ENCODE results near the gene SCUBE1. TPM values are rescaled to one million over a fixed set of nuclear protein-coding genes. Genes with fewer than 3 reads are reported as not detected.

SCUBE1 gene
- total and polyA plus RNA-seq, 4 donors = 1.6 to 7.9 (median 5.0) TPM

GRCh38 chr22:43166132-43166930 is 176.8 kb downstream of the SCUBE1 start:
- Histone ChIP-seq H3K27me3 (ENCODE audit: control insufficient read depth in 3 of 3, insufficient read depth in 3 of 3, low read length in 2 of 3) (no peaks in the 10 kb centered on the region), H3K36me3 (ENCODE audit: control insufficient read depth in 4 of 4, insufficient read depth in 4 of 4, low read length in 4 of 4) (peaks cover 0 to 48% (median 8%) of the 10 kb centered on the region in 4 donors), H3K9ac (ENCODE audit: insufficient read depth in 1 of 2, low read length in 2 of 2) (no peak overlapping the region), H3K9me3 (ENCODE audit: control insufficient read depth in 4 of 4, insufficient read depth in 3 of 4, low read length in 3 of 4) (peaks cover 0 to 2% (median 0%) of the 10 kb centered on the region in 4 donors), H3K4me1 (ENCODE audit: control insufficient read depth in 5 of 5, insufficient read depth in 5 of 5, low read length in 5 of 5) (peaks cover 0 to 13% (median 4%) of the 10 kb centered on the region in 5 donors), H3K27ac (ENCODE audit: low read depth in 1 of 2, low read length in 1 of 2) (no peak overlapping the region), H3K4me3 (no peak overlapping the region)
- DNase-seq = no peak
- no peak for ATAC-seq (ENCODE audit: insufficient read depth, low FRiP score)
- 92 to 96% methylated on average over 23 of the region's 23 CpGs for WGBS, 2 donors
- no peak for TF ChIP-seq CTCF (IDR thresholded peaks at IDR 0.05; ENCODE audit: control extremely low read depth, extremely low read depth)

- WGBS, 2 donors = 32 to 46% methylated on average over 16 of the region's 16 CpGs
- Histone ChIP-seq H3K9ac (ENCODE audit: insufficient read depth in 1 of 2, low read length in 2 of 2) (no peak overlapping the region), H3K27ac (ENCODE audit: low read depth in 1 of 2, low read length in 1 of 2) (no peak overlapping the region), H3K9me3 (ENCODE audit: control insufficient read depth in 4 of 4, insufficient read depth in 3 of 4, low read length in 3 of 4) (no peaks in the 10 kb centered on the region), H3K4me3 (no peak overlapping the region), H3K36me3 (ENCODE audit: control insufficient read depth in 4 of 4, insufficient read depth in 4 of 4, low read length in 4 of 4) (peaks cover 0 to 48% (median 6%) of the 10 kb centered on the region in 4 donors), H3K27me3 (ENCODE audit: control insufficient read depth in 3 of 3, insufficient read depth in 3 of 3, low read length in 2 of 3) (no peaks in the 10 kb centered on the region), H3K4me1 (ENCODE audit: control insufficient read depth in 5 of 5, insufficient read depth in 5 of 5, low read length in 5 of 5) (peaks cover 0 to 13% (median 4%) of the 10 kb centered on the region in 5 donors)
- TF ChIP-seq CTCF (IDR thresholded peaks at IDR 0.05; ENCODE audit: control extremely low read depth, extremely low read depth) = no peak
- no peak for ATAC-seq (ENCODE audit: insufficient read depth, low FRiP score)
- no peak for DNase-seq
Observed at GRCh38 chr22:43164636-43165035, 178.5 kb downstream of the SCUBE1 start.

- DNase-seq (no peak), ATAC-seq (ENCODE audit: insufficient read depth, low FRiP score) (no peak)
- Histone ChIP-seq H3K27ac (ENCODE audit: low read depth in 1 of 2, low read length in 1 of 2) (no peak overlapping the region), H3K4me3 (no peak overlapping the region), H3K36me3 (ENCODE audit: control insufficient read depth in 4 of 4, insufficient read depth in 4 of 4, low read length in 4 of 4) (peaks cover 0 to 40% (median 6%) of the 10 kb centered on the region in 4 donors), H3K4me1 (ENCODE audit: control insufficient read depth in 5 of 5, insufficient read depth in 5 of 5, low read length in 5 of 5) (peaks cover 0 to 13% (median 7%) of the 10 kb centered on the region in 5 donors), H3K9me3 (ENCODE audit: control insufficient read depth in 4 of 4, insufficient read depth in 3 of 4, low read length in 3 of 4) (no peaks in the 10 kb centered on the region), H3K27me3 (ENCODE audit: control insufficient read depth in 3 of 3, insufficient read depth in 3 of 3, low read length in 2 of 3) (no peaks in the 10 kb centered on the region), H3K9ac (ENCODE audit: insufficient read depth in 1 of 2, low read length in 2 of 2) (no peak overlapping the region)
- no peak for TF ChIP-seq CTCF (IDR thresholded peaks at IDR 0.05; ENCODE audit: control extremely low read depth, extremely low read depth)
- 84 to 88% methylated on average over 18 of the region's 18 CpGs for WGBS, 2 donors
Observed at GRCh38 chr22:43163241-43163795, 179.9 kb downstream of the SCUBE1 start.
